Measurements from ENCODE around the gene ACOXL. TPM values are rescaled to one million over a fixed set of nuclear protein-coding genes. Genes with fewer than 3 reads are reported as not detected.
"Not testable (repeated sequence)": the region's sequence is repeated elsewhere in the genome, so short reads cannot be mapped to it uniquely, and the experiment has no call there.

The ACOXL gene
- total RNA-seq, 2 donors from 2014 or later = 11.7 to 12.3 TPM

DNA sequence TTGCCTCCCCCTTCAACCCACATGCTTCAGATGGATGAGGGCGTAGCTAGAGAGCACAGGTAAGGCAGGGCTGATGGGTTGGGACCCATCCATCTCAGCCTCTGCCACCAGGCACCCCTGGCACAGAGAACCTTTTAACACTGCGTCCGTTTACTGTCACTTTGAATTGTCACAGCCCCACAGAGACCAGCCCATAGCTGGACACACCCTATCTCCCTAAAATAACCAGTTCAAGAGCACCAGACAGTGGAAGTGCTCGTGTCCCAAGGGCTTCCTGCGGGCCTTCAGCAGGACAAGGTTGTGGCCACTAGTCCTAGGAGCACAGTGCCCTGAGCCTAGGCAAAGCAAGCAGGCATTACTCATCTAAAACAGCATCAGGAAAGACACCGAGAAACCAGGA is 34.1 kb upstream of the ACOXL start:
- H3K4me1 ChIP-seq (ENCODE audit: control insufficient read depth, insufficient read depth, low read length); H3K9ac ChIP-seq (ENCODE audit: extremely low read depth, low read length, poor library complexity, severe bottlenecking); H3K9me3 ChIP-seq (ENCODE audit: control insufficient read depth, low read length); DNase-seq; H3K4me3 Mint-ChIP-seq; H3K27ac ChIP-seq (ENCODE audit: low read depth, low read length); H3K4me3 ChIP-seq (ENCODE audit: low read length); H3K9me3 Mint-ChIP-seq; H3K27me3 ChIP-seq (ENCODE audit: control insufficient read depth, insufficient read depth, low read length, poor library complexity, severe bottlenecking); H3K36me3 Mint-ChIP-seq (ENCODE audit: low read depth); H3K27me3 Mint-ChIP-seq (ENCODE audit: insufficient read depth); H3K27ac Mint-ChIP-seq; H3K36me3 ChIP-seq (ENCODE audit: control insufficient read depth, insufficient read depth, low read length): not testable (repeated sequence)
- H3K4me1 Mint-ChIP-seq = peaks cover 28% of the 10 kb centered on the region
- WGBS, 2 experiments (ENCODE audit: insufficient coverage in 1 of 2, insufficient read length in 1 of 2) = no CpG with 5 or more reads among the region's 6 CpGs

DNA sequence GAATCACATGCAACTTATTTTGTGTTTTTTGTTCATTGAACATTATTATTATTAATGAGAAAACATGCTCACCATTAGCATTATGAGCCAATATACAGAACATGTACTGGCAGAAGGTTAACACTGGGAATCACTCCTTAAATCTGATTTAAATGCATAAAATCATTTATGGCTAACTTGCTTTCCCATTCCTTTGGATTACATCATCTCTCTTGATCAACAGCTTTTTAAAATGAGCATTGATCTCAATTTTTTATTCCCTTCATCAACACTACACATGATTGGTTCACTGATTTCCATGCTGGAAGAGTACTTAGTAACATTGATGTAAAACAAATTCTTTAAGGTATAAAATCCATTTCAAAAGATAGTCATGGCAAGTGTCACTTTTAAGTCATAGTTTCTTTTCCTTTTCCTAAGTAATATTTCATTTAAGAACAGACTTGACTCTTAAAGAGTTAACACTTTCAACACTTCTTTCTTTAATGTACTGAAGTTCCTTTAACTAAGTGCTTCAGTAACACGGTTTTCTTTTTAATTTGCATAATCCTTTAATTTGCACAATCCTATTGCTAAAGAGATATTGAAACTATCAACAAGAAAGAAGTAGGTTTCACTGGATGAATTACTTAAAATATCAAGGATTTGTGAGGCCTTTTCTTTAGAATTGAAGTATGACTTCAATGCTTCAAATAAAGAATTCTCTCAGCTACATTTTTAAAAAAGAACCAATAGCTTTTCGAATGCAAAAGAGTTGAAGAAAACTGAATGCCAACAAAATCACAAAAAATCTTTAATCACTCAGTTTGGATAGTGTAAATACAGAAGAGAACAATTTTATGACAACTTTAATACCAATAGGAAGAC is 29.6 kb upstream of the ACOXL start:
- Mint-ChIP-seq H3K27ac (no peak overlapping the region), H3K36me3 (ENCODE audit: low read depth) (no peaks in the 10 kb centered on the region), H3K9me3 (no peaks in the 10 kb centered on the region), H3K4me3 (no peak overlapping the region), H3K4me1 (peaks cover 15% of the 10 kb centered on the region), H3K27me3 (ENCODE audit: insufficient read depth) (peaks cover 7% of the 10 kb centered on the region)
- 39% methylated on average over 2 of the region's 2 CpGs; no CpG with 5 or more reads in 1 of the 2 experiments for WGBS, 2 experiments (ENCODE audit: insufficient coverage in 1 of 2, insufficient read length in 1 of 2)
- no peak for DNase-seq
- no peaks in the 10 kb centered on the region for H3K9me3 ChIP-seq (ENCODE audit: control insufficient read depth, low read length)
- H3K4me3 ChIP-seq (ENCODE audit: low read length) = no peak overlapping the region
- no peaks in the 10 kb centered on the region for H3K27me3 ChIP-seq (ENCODE audit: control insufficient read depth, insufficient read depth, low read length, poor library complexity, severe bottlenecking)
- H3K9ac ChIP-seq (ENCODE audit: extremely low read depth, low read length, poor library complexity, severe bottlenecking) = no peak overlapping the region
- no peaks in the 10 kb centered on the region for H3K4me1 ChIP-seq (ENCODE audit: control insufficient read depth, insufficient read depth, low read length)
- TF ChIP-seq CTCF (conservative IDR thresholded peaks at IDR 0.05) = no peak
- no peak overlapping the region for H3K27ac ChIP-seq (ENCODE audit: low read depth, low read length)
- no peaks in the 10 kb centered on the region for H3K36me3 ChIP-seq (ENCODE audit: control insufficient read depth, insufficient read depth, low read length)

DNA sequence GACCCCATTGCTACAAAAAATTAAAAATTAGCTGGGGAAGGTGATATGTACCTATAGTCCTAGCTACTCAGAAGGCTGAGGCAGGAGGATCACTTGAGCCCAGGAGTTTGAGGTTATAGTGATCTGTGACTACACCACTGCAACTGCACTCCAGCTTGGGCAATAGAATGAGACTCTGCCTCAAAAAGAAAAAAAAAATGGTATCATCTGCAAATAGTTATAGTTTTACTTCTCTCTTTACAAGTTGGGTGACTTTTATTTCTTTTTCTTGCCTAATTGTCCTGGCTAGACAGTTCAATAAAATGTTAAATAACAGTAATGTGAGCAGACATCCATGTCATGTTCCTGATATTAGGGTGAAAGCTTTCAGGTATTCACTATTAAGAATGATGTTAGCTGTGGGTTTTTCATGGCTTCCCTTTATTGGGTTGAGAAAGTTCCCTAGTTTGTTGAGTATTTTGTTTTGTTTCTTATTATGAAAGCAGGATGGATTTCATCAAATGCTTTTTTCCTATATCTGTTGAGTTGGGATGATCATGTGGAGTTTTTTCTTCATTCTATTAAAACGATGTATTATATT is 24.9 kb upstream of the ACOXL start:
- Mint-ChIP-seq H3K27ac (no peak overlapping the region), H3K9me3 (peaks cover under 1% of the 10 kb centered on the region), H3K4me3 (no peak overlapping the region), H3K36me3 (ENCODE audit: low read depth) (no peaks in the 10 kb centered on the region), H3K4me1 (peaks cover 9% of the 10 kb centered on the region), H3K27me3 (ENCODE audit: insufficient read depth) (peaks cover 16% of the 10 kb centered on the region)
- no peak overlapping the region for H3K9ac ChIP-seq (ENCODE audit: extremely low read depth, low read length, poor library complexity, severe bottlenecking)
- 80% methylated on average over 1 of the region's 1 CpG; no CpG with 5 or more reads in 1 of the 2 experiments for WGBS, 2 experiments (ENCODE audit: insufficient coverage in 1 of 2, insufficient read length in 1 of 2)
- H3K9me3 ChIP-seq (ENCODE audit: control insufficient read depth, low read length) = no peaks in the 10 kb centered on the region
- H3K27ac ChIP-seq (ENCODE audit: low read depth, low read length) = no peak overlapping the region
- no peak for DNase-seq
- TF ChIP-seq CTCF (conservative IDR thresholded peaks at IDR 0.05) = no peak
- no peak overlapping the region for H3K4me3 ChIP-seq (ENCODE audit: low read length)
- H3K27me3 ChIP-seq (ENCODE audit: control insufficient read depth, insufficient read depth, low read length, poor library complexity, severe bottlenecking) = no peaks in the 10 kb centered on the region
- H3K36me3 ChIP-seq (ENCODE audit: control insufficient read depth, insufficient read depth, low read length) = no peaks in the 10 kb centered on the region
- no peaks in the 10 kb centered on the region for H3K4me1 ChIP-seq (ENCODE audit: control insufficient read depth, insufficient read depth, low read length)
